Endodermal cell (in vitro differentiated cells): ENCODE measurements around the gene SSC4D. TPM values are rescaled to one million over a fixed set of nuclear protein-coding genes. Genes with fewer than 3 reads are reported as not detected.

Source experiments
- DNase-seq: peaks from one replicate; pipeline ENCODE4 v3.0.0-alpha.2; 2017
- H3K27ac ChIP-seq: 2 replicates; pipeline ENCODE4 v1.5.1; 2013; ENCODE audit warnings: mild to moderate bottlenecking, low read depth, low read length, moderate library complexity
- H3K27me3 ChIP-seq: 2 replicates; pipeline ENCODE4 v1.6.1; 2013; ENCODE audit warnings: mild to moderate bottlenecking, low read length, moderate library complexity; ENCODE audit not compliant: insufficient read depth, control insufficient read depth, poor library complexity, severe bottlenecking
- H3K36me3 ChIP-seq: 2 replicates; pipeline ENCODE4 v1.7.0; 2013; ENCODE audit warnings: mild to moderate bottlenecking, low read length, moderate library complexity; ENCODE audit not compliant: control insufficient read depth, insufficient read depth
- H3K4me1 ChIP-seq: one replicate; pipeline ENCODE4 v1.7.0; 2013; ENCODE audit warnings: low read length; ENCODE audit not compliant: control insufficient read depth, insufficient read depth
- H3K4me3 ChIP-seq: 2 replicates; pipeline ENCODE4 v1.5.1; 2013; ENCODE audit warnings: mild to moderate bottlenecking, low read length, moderate library complexity
- H3K9ac ChIP-seq: 2 replicates; pipeline ENCODE4 v1.6.1; 2013; ENCODE audit warnings: mild to moderate bottlenecking, low read length, moderate library complexity; ENCODE audit not compliant: poor library complexity, severe bottlenecking; ENCODE audit errors: extremely low read depth
- H3K9me3 ChIP-seq: 2 replicates; pipeline ENCODE4 v1.6.1; 2013; ENCODE audit warnings: mild to moderate bottlenecking, low read length, moderate library complexity; ENCODE audit not compliant: control insufficient read depth
- H3K27ac Mint-ChIP-seq: 2 replicates; pipeline ENCODE4 v1.8.0; 2020; ENCODE audit warnings: mixed read lengths
- H3K27me3 Mint-ChIP-seq: 2 replicates; pipeline ENCODE4 v1.8.0; 2021; ENCODE audit warnings: mild to moderate bottlenecking, mixed read lengths; ENCODE audit not compliant: insufficient read depth
- H3K36me3 Mint-ChIP-seq: 2 replicates; pipeline ENCODE4 v1.8.0; 2020; ENCODE audit warnings: low read depth, mixed read lengths
- H3K4me1 Mint-ChIP-seq: 2 replicates; pipeline ENCODE4 v1.8.0; 2020; ENCODE audit warnings: mixed read lengths
- H3K4me3 Mint-ChIP-seq: 2 replicates; pipeline ENCODE4 v1.8.0; 2020; ENCODE audit warnings: mild to moderate bottlenecking, moderate library complexity, mixed read lengths
- H3K9me3 Mint-ChIP-seq: 2 replicates; pipeline ENCODE4 v1.8.0; 2020; ENCODE audit warnings: mild to moderate bottlenecking, mixed read lengths
- WGBS, 2 experiments: methylation state at CpG; one replicate each; pipeline versions ENCODE4 v1.1.5 to v1.1.7; 2013; ENCODE audit warnings: missing lambda C conversion rate in 2 of 2, mixed read lengths in 1 of 2; ENCODE audit not compliant: insufficient coverage in 1 of 2, insufficient read length in 1 of 2; 5-methylcytosine and 5-hydroxymethylcytosine counted together
- total RNA-seq, 2 donors: library from RNA; stranded (reverse); fragmentation: NEBNext Ultra II Directional in 1 of 2; extraction: Animal tissue kit (Norgen Biotek cat#: 25700) in 1 of 2; gene quantifications; 2 replicates in 1 of 2; 3 replicates in 1 of 2; pipeline ENCODE4 v1.2.1, GENCODE V29; 2021
- TF ChIP-seq, protein P1 (sequence below): fragments of 200-600 bp; sonication (generic); conservative IDR thresholded peaks from 2 replicates; pipeline ENCODE4 v1.5.0; 2021; ENCODE audit warnings: antibody characterized with exemption, mild to moderate bottlenecking

SSC4D gene
- total RNA-seq, 2 donors from 2014 or later: 21.9 to 44.5 TPM

DNA sequence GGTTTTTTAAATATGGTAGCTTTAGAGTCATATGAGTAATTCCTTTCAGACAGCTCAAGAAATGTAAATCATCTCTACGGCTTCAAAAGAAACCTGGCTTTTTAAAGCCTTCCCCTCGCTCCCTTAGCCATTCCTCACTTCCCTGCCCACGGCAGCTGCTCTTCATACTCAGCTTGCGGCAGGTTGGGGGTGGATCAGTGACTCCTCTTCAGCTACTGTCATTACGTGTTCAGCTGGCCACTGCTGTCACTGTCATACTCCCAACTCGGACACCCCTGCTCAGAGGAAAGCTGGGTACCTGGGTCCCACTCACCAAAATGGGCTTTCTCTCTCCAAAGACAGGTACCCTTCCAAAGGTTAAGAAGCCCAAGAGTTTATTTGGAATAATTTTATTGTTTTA is 57.3 kb downstream of the SSC4D start:
- no peak for DNase-seq
- H3K9me3 ChIP-seq: peaks cover 56% of the 10 kb centered on the region
- H3K9ac ChIP-seq: no peak overlapping the region
- TF ChIP-seq, protein P1, sequence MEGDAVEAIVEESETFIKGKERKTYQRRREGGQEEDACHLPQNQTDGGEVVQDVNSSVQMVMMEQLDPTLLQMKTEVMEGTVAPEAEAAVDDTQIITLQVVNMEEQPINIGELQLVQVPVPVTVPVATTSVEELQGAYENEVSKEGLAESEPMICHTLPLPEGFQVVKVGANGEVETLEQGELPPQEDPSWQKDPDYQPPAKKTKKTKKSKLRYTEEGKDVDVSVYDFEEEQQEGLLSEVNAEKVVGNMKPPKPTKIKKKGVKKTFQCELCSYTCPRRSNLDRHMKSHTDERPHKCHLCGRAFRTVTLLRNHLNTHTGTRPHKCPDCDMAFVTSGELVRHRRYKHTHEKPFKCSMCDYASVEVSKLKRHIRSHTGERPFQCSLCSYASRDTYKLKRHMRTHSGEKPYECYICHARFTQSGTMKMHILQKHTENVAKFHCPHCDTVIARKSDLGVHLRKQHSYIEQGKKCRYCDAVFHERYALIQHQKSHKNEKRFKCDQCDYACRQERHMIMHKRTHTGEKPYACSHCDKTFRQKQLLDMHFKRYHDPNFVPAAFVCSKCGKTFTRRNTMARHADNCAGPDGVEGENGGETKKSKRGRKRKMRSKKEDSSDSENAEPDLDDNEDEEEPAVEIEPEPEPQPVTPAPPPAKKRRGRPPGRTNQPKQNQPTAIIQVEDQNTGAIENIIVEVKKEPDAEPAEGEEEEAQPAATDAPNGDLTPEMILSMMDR: no peak
- H3K4me3 ChIP-seq: no peak overlapping the region
- peaks cover 98% of the 10 kb centered on the region for H3K36me3 ChIP-seq
- H3K27ac Mint-ChIP-seq: no peak overlapping the region
- no peaks in the 10 kb centered on the region for H3K4me1 ChIP-seq
- peaks cover 89% of the 10 kb centered on the region for H3K36me3 Mint-ChIP-seq
- no peak overlapping the region for H3K4me3 Mint-ChIP-seq
- no peaks in the 10 kb centered on the region for H3K27me3 ChIP-seq
- no peaks in the 10 kb centered on the region for H3K27me3 Mint-ChIP-seq
- H3K27ac ChIP-seq: no peak overlapping the region
- peaks cover 10% of the 10 kb centered on the region for H3K4me1 Mint-ChIP-seq
- WGBS, 2 experiments: 97 to 98% methylated on average over 6 of the region's 6 CpGs
- peaks cover 33% of the 10 kb centered on the region for H3K9me3 Mint-ChIP-seq

DNA sequence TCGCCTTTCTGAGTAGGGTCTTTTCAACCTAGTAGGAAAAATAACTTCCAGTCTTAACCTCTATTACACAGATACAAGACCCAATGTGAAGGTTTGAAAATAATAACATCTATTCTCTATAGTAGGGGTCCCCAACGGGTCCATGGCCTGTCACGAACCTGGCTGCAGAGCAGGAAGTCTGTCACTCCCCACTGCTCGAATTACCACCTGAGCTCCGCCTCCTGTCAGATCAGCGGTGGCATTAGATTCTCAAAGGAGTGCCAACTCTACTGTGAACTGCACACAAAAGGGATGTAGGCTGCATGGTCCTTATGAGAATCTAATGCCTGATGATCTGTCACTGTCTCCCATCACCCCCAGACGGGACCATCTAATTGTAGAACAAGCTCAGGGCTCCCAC is 58.1 kb downstream of the SSC4D start:
- 89 to 94% methylated on average over 5 to 7 of the region's 7 CpGs for WGBS, 2 experiments
- TF ChIP-seq, protein P1: no peak
- Mint-ChIP-seq H3K9me3 (peaks cover 33% of the 10 kb centered on the region), H3K4me3 (no peak overlapping the region), H3K27me3 (no peaks in the 10 kb centered on the region), H3K36me3 (peaks cover 93% of the 10 kb centered on the region), H3K4me1 (peaks cover 8% of the 10 kb centered on the region), H3K27ac (no peak overlapping the region)
- Histone ChIP-seq H3K27ac (no peak overlapping the region), H3K27me3 (no peaks in the 10 kb centered on the region), H3K4me3 (no peak overlapping the region), H3K9ac (no peak overlapping the region), H3K4me1 (no peaks in the 10 kb centered on the region), H3K36me3 (peaks cover 98% of the 10 kb centered on the region), H3K9me3 (peaks cover 56% of the 10 kb centered on the region)
- no peak for DNase-seq

DNA sequence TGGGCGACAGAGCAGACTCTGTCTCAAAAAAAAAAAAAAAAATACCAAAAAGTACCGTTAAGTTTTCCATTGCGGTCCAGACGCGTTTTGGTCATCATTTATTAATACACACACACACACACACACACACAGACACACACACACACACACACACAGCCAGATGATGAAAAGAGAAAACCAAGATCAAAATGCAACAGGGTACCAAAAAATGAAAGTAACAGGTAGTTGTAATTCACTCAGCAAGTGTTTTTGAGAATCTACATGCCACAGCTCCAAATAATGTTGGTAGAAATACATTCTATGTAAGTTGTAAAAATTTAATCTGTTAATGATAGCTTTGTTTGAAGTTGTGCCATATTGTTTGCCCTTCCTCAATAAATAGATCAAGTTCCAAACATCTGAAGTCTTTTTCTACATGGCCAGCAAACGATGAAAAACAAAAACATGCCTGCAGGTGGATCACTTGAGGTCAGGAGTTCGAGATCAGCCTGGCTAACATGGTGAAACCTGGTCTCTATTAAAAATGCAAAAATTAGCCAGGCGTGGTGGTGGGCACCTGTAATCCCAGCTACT is 60.1 kb downstream of the SSC4D start:
- TF ChIP-seq, protein P1: no peak
- Mint-ChIP-seq H3K27me3 (no peaks in the 10 kb centered on the region), H3K36me3 (peaks cover 91% of the 10 kb centered on the region), H3K4me3 (no peak overlapping the region), H3K9me3 (peaks cover 18% of the 10 kb centered on the region), H3K27ac (no peak overlapping the region), H3K4me1 (peaks cover 8% of the 10 kb centered on the region)
- H3K27ac ChIP-seq: no peak overlapping the region
- H3K9ac ChIP-seq: no peak overlapping the region
- 91 to 95% methylated on average over 3 to 8 of the region's 8 CpGs for WGBS, 2 experiments
- H3K4me1 ChIP-seq: no peaks in the 10 kb centered on the region
- H3K27me3 ChIP-seq: no peaks in the 10 kb centered on the region
- DNase-seq: no peak
- peaks cover 97% of the 10 kb centered on the region for H3K36me3 ChIP-seq
- H3K4me3 ChIP-seq: no peak overlapping the region
- peaks cover 37% of the 10 kb centered on the region for H3K9me3 ChIP-seq
